HEK293 (cell line): ENCODE results near the gene GLB1L2.

Experiments used
- CTCF ChIA-PET: fragments of 350-600 bp; formaldehyde crosslinking; extraction: SDS; loops from one replicate; lab custom pipeline; 2021; ENCODE audit warnings: antibody characterized with exemption; lab: Yijun Ruan, JAX
- POLR2A ChIA-PET: fragments of 300-600 bp; formaldehyde crosslinking; extraction: SDS; loops from one replicate; lab custom pipeline; 2020; ENCODE audit warnings: antibody characterized with exemption, inconsistent platforms; lab: Yijun Ruan, JAX
- H3K27ac ChIP-seq: fragments of 200-500 bp; sonication (Bioruptor generic); 2 replicates; pipeline ENCODE4 v1.5.1; 2014; ENCODE audit warnings: low read depth, low read length, control low read depth, inconsistent platforms; ENCODE audit errors: extremely low read depth
- H3K36me3 ChIP-seq, 2 experiments: fragments of 200-500 bp in 1 of 2; sonication (Bioruptor generic) in 1 of 2; 1 replicate in 1 of 2; 2 replicates in 1 of 2; pipeline ENCODE4 v1.5.1; 2014 to 2017; ENCODE audit warnings: inconsistent platforms in 2 of 2, low read length in 2 of 2; ENCODE audit not compliant: control insufficient read depth in 2 of 2, insufficient read depth in 1 of 2
- H3K4me1 ChIP-seq: fragments of 200-500 bp; sonication (Bioruptor generic); 2 replicates; pipeline ENCODE4 v1.5.1; 2014; ENCODE audit warnings: mild to moderate bottlenecking, low read length, inconsistent platforms; ENCODE audit not compliant: control insufficient read depth, insufficient read depth
- H3K4me3 ChIP-seq: 2 replicates; pipeline ENCODE4 v1.5.1; 2011; ENCODE audit warnings: low read depth, mild to moderate bottlenecking, control low read depth, low read length, moderate library complexity
- H3K9me3 ChIP-seq: fragments of 200-500 bp; sonication (Bioruptor generic); 2 replicates; pipeline ENCODE4 v1.5.1; 2014; ENCODE audit warnings: low read depth, low read length, inconsistent platforms; ENCODE audit not compliant: control insufficient read depth, insufficient read depth
- GFI1B ChIP-seq: fragments of 450-650 bp; formaldehyde crosslinking; IDR thresholded peaks from 2 replicates; pipeline ENCODE4 v1.5.1; 2016; ENCODE audit warnings: missing biosample characterization, missing genetic modification characterization
- GLI2 ChIP-seq: fragments of 450-650 bp; formaldehyde crosslinking; IDR thresholded peaks from 2 replicates; pipeline ENCODE4; 2017; ENCODE audit warnings: missing biosample characterization, missing genetic modification characterization, low read depth, borderline replicate concordance
- KLF10 ChIP-seq: fragments of 450-650 bp; IDR thresholded peaks from 2 replicates; pipeline ENCODE4 v1.5.1; 2018; ENCODE audit warnings: missing biosample characterization, mild to moderate bottlenecking, missing genetic modification characterization
- MYNN ChIP-seq: fragments of 450-650 bp; formaldehyde crosslinking; IDR thresholded peaks from 2 replicates; pipeline ENCODE4 v1.5.1; 2016; ENCODE audit warnings: missing biosample characterization, missing genetic modification characterization, borderline replicate concordance
- REPIN1 ChIP-seq: fragments of 450-650 bp; formaldehyde crosslinking; IDR thresholded peaks from 2 replicates; pipeline ENCODE4 v1.5.1; 2017; ENCODE audit warnings: missing biosample characterization, missing genetic modification characterization, low read depth
- ZNF138 ChIP-seq: fragments of 450-650 bp; formaldehyde crosslinking; IDR thresholded peaks from 2 replicates; pipeline ENCODE4 v1.5.1; 2016; ENCODE audit warnings: missing biosample characterization, missing genetic modification characterization, borderline replicate concordance
- ZNF175 ChIP-seq: fragments of 450-650 bp; formaldehyde crosslinking; IDR thresholded peaks from 2 replicates; pipeline ENCODE4 v1.5.1; 2016; ENCODE audit warnings: missing biosample characterization, missing genetic modification characterization
- ZNF23 ChIP-seq: fragments of 450-650 bp; formaldehyde crosslinking; IDR thresholded peaks from 2 replicates; pipeline ENCODE4 v1.5.1; 2016; ENCODE audit warnings: missing biosample characterization, missing genetic modification characterization, borderline replicate concordance
- ZNF24 ChIP-seq: fragments of 450-650 bp; formaldehyde crosslinking; IDR thresholded peaks from 2 replicates; pipeline ENCODE4 v1.5.1; 2016; ENCODE audit warnings: missing biosample characterization, missing genetic modification characterization
- ZNF426 ChIP-seq: fragments of 450-650 bp; formaldehyde crosslinking; IDR thresholded peaks from 2 replicates; pipeline ENCODE4 v1.5.1; 2017; ENCODE audit warnings: missing biosample characterization, missing genetic modification characterization, mild to moderate bottlenecking, inconsistent platforms, moderate library complexity
- ZNF473 ChIP-seq: fragments of 450-650 bp; formaldehyde crosslinking; IDR thresholded peaks from 2 replicates; pipeline ENCODE4 v1.5.1; 2017; ENCODE audit warnings: missing biosample characterization, missing genetic modification characterization
- ZNF48 ChIP-seq: fragments of 450-650 bp; formaldehyde crosslinking; IDR thresholded peaks from 2 replicates; pipeline ENCODE4 v1.5.1; 2016; ENCODE audit warnings: missing biosample characterization, missing genetic modification characterization
- ZNF529 ChIP-seq: fragments of 450-650 bp; formaldehyde crosslinking; IDR thresholded peaks from 2 replicates; pipeline ENCODE4 v1.5.1; 2017; ENCODE audit warnings: missing genetic modification characterization, missing biosample characterization; ENCODE audit not compliant: insufficient replicate concordance
- ZNF544 ChIP-seq: fragments of 450-650 bp; formaldehyde crosslinking; IDR thresholded peaks from 2 replicates; pipeline ENCODE4 v1.5.0; 2017; ENCODE audit warnings: missing biosample characterization, missing genetic modification characterization
- ZNF548 ChIP-seq: fragments of 450-650 bp; formaldehyde crosslinking; IDR thresholded peaks from 2 replicates; pipeline ENCODE4 v1.5.1; 2016; ENCODE audit warnings: missing biosample characterization, missing genetic modification characterization
- ZNF585B ChIP-seq: fragments of 450-650 bp; formaldehyde crosslinking; IDR thresholded peaks from 2 replicates; pipeline ENCODE4 v1.5.1; 2016; ENCODE audit warnings: missing biosample characterization, missing genetic modification characterization
- ZNF677 ChIP-seq: fragments of 450-650 bp; IDR thresholded peaks from 2 replicates; pipeline ENCODE4 v1.5.0; 2018; ENCODE audit warnings: missing biosample characterization, mild to moderate bottlenecking, missing genetic modification characterization, moderate library complexity
- ZNF747 ChIP-seq: fragments of 450-650 bp; formaldehyde crosslinking; IDR thresholded peaks from 2 replicates; pipeline ENCODE4 v1.5.1; 2016; ENCODE audit warnings: missing biosample characterization, missing genetic modification characterization
- ZNF76 ChIP-seq: fragments of 450-650 bp; formaldehyde crosslinking; IDR thresholded peaks from 2 replicates; pipeline ENCODE4; 2016; ENCODE audit warnings: low read depth, missing biosample characterization, missing genetic modification characterization, borderline replicate concordance
- ZNF768 ChIP-seq: fragments of 450-650 bp; formaldehyde crosslinking; IDR thresholded peaks from 2 replicates; pipeline ENCODE4 v1.5.1; 2018; ENCODE audit warnings: missing biosample characterization, mild to moderate bottlenecking, missing genetic modification characterization
- ZNF830 ChIP-seq: fragments of 450-650 bp; IDR thresholded peaks from 2 replicates; pipeline ENCODE4 v1.5.0; 2018; ENCODE audit warnings: missing biosample characterization, missing genetic modification characterization, low read depth, mild to moderate bottlenecking, moderate library complexity
- ZXDB ChIP-seq: fragments of 450-650 bp; formaldehyde crosslinking; IDR thresholded peaks from 2 replicates; pipeline ENCODE4 v1.5.1; 2016; ENCODE audit warnings: missing biosample characterization, missing genetic modification characterization
- TF ChIP-seq, protein P1 (sequence below): fragments of 450-650 bp; formaldehyde crosslinking; IDR thresholded peaks from 2 replicates; pipeline ENCODE4 v1.5.1; 2016; ENCODE audit warnings: missing biosample characterization, missing genetic modification characterization
- TF ChIP-seq, protein P2 (sequence below): fragments of 450-650 bp; formaldehyde crosslinking; IDR thresholded peaks from 2 replicates; pipeline ENCODE4 v1.5.1; 2016; ENCODE audit warnings: missing biosample characterization, missing genetic modification characterization
- TF ChIP-seq, protein P3 (sequence below): fragments of 450-650 bp; formaldehyde crosslinking; IDR thresholded peaks from 2 replicates; pipeline ENCODE4 v1.5.1; 2016; ENCODE audit warnings: missing biosample characterization, missing genetic modification characterization
- TF ChIP-seq, protein P4 (sequence below): fragments of 450-650 bp; formaldehyde crosslinking; IDR thresholded peaks from 2 replicates; pipeline ENCODE4 v1.5.1; 2016; ENCODE audit warnings: missing biosample characterization, missing genetic modification characterization
- TF ChIP-seq, protein P5 (sequence below): fragments of 450-650 bp; IDR thresholded peaks from 2 replicates; pipeline ENCODE4 v1.5.1; 2018; ENCODE audit warnings: missing biosample characterization, missing genetic modification characterization

Gene GLB1L2

DNA sequence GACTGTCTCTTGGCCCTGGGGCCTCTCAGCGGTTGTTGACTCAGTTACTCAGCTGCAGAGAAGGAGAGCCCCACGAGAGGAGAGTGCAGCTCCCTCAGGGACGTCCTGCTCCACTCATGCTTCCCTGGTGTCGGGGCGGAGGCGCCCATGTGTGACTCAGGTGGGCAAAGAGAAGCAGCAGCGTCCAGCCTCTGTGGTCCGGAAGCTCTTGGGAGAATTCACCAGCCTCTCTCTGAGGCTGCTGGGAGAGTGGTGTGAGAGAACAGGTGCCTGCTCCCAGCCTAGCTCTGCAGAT is 25.7 kb downstream of the GLB1L2 start:
- CTCF ChIA-PET = interaction anchor here (0.9 kb wide), 1 partner anchor 81 kb away, joined by 4 read pairs; the partner anchor contains the start of gene GLB1L3
- Histone ChIP-seq H3K9me3 (no peaks in the 10 kb centered on the region), H3K27ac (no peak overlapping the region), H3K4me3 (no peak overlapping the region), H3K4me1 (no peaks in the 10 kb centered on the region), H3K36me3 (peaks cover 0 to 14% of the 10 kb centered on the region in 2 experiments; a peak in 2 of 3 replicates)
- POLR2A ChIA-PET = no interaction called here
- no peak for TF ChIP-seq ZNF138 (tag by site-specific recombination)
- TF ChIP-seq ZNF529 = no peak
- no peak for TF ChIP-seq ZNF48 (tag by site-specific recombination)
- TF ChIP-seq ZNF76 (tag by site-specific recombination) = no peak
- no peak for TF ChIP-seq GFI1B (tag by site-specific recombination)
- TF ChIP-seq, protein P1, sequence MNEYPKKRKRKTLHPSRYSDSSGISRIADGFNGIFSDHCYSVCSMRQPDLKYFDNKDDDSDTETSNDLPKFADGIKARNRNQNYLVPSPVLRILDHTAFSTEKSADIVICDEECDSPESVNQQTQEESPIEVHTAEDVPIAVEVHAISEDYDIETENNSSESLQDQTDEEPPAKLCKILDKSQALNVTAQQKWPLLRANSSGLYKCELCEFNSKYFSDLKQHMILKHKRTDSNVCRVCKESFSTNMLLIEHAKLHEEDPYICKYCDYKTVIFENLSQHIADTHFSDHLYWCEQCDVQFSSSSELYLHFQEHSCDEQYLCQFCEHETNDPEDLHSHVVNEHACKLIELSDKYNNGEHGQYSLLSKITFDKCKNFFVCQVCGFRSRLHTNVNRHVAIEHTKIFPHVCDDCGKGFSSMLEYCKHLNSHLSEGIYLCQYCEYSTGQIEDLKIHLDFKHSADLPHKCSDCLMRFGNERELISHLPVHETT (tag by site-specific recombination) = no peak
- no peak for TF ChIP-seq ZNF544 (tag by site-specific recombination)
- TF ChIP-seq, protein P2, sequence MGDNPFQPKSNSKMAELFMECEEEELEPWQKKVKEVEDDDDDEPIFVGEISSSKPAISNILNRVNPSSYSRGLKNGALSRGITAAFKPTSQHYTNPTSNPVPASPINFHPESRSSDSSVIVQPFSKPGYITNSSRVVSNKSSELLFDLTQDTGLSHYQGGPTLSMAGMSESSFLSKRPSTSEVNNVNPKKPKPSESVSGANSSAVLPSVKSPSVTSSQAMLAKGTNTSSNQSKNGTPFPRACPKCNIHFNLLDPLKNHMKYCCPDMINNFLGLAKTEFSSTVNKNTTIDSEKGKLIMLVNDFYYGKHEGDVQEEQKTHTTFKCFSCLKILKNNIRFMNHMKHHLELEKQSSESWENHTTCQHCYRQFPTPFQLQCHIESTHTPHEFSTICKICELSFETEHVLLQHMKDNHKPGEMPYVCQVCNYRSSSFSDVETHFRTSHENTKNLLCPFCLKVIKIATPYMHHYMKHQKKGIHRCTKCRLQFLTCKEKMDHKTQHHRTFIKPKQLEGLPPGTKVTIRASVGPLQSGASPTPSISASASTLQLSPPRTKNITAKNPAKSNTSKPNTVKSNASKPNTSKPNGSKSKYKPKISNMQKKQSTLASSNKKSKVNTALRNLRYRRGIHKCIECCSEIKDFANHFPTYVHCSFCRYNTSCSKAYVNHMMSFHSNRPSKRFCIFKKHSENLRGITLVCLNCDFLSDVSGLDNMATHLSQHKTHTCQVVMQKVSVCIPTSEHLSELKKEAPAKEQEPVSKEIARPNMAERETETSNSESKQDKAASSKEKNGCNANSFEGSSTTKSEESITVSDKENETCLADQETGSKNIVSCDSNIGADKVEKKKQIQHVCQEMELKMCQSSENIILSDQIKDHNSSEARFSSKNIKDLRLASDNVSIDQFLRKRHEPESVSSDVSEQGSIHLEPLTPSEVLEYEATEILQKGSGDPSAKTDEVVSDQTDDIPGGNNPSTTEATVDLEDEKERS (tag by site-specific recombination) = no peak
- TF ChIP-seq ZNF747 (tag by site-specific recombination) = no peak
- TF ChIP-seq REPIN1 (tag by site-specific recombination) = no peak
- no peak for TF ChIP-seq GLI2
- TF ChIP-seq MYNN (tag by site-specific recombination) = no peak
- no peak for TF ChIP-seq KLF10 (tag by site-specific recombination)
- TF ChIP-seq, protein P3, sequence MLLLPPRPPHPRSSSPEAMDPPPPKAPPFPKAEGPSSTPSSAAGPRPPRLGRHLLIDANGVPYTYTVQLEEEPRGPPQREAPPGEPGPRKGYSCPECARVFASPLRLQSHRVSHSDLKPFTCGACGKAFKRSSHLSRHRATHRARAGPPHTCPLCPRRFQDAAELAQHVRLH (tag by site-specific recombination) = no peak
- TF ChIP-seq ZXDB (tag by site-specific recombination) = no peak
- TF ChIP-seq ZNF585B (tag by site-specific recombination) = no peak
- TF ChIP-seq ZNF24 (tag by site-specific recombination) = no peak
- TF ChIP-seq ZNF175 (tag by site-specific recombination) = no peak

DNA sequence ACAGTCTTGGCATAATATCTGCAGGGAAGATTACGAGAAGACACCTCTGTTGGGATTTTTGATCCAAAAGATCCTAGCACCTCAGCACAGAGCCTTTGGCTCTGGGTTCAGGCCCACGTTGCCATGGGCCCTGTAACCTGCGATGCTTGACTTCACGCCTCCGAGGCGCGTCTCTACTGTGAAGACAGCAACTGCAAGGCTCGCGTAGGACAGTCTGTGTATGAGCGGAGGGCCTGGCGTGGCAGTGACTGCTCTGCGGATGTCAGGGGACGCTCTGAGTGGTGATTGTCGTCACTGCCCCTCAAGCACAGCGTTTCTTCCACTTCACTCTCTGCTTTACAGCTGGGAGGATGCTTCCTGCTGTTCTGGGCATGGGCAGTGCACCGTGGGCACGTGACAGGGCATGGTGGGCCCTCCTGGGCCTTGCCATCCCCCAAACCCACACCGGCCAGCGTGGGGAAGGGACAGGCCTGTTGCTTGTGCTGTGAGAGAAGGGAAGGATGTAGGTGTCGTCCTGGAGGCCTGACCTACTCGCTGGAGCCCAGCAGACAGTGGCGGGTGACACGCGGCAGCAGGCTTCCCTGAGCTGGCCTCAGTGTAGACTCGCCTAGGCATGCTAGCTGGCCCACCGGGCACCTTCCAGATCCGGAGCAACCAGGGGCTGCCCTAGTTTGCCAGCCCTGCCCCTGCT is 26.5 kb downstream of the GLB1L2 start:
- POLR2A ChIA-PET = no interaction called here
- Histone ChIP-seq H3K4me1 (no peaks in the 10 kb centered on the region), H3K9me3 (no peaks in the 10 kb centered on the region), H3K4me3 (no peak overlapping the region), H3K27ac (no peak overlapping the region), H3K36me3 (peaks cover 0 to 14% of the 10 kb centered on the region in 2 experiments; a peak in 1 of 3 replicates)
- CTCF ChIA-PET = interaction anchor here (0.7 to 1.7 kb wide), 3 partner anchors 96 to 510 kb away, joined by 3 read pairs; no protein-coding TSS in a partner anchor
- TF ChIP-seq ZNF473 (tag by site-specific recombination) (no peak), ZNF548 (tag by site-specific recombination) (no peak), ZNF830 (tag by site-specific recombination) (no peak), KLF10 (tag by site-specific recombination) (no peak), ZNF768 (no peak), ZNF677 (tag by site-specific recombination) (no peak), ZNF23 (no peak), ZNF426 (tag by site-specific recombination) (no peak)
- TF ChIP-seq, protein P4, sequence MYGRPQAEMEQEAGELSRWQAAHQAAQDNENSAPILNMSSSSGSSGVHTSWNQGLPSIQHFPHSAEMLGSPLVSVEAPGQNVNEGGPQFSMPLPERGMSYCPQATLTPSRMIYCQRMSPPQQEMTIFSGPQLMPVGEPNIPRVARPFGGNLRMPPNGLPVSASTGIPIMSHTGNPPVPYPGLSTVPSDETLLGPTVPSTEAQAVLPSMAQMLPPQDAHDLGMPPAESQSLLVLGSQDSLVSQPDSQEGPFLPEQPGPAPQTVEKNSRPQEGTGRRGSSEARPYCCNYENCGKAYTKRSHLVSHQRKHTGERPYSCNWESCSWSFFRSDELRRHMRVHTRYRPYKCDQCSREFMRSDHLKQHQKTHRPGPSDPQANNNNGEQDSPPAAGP (tag by site-specific recombination) = no peak
- TF ChIP-seq, protein P5, sequence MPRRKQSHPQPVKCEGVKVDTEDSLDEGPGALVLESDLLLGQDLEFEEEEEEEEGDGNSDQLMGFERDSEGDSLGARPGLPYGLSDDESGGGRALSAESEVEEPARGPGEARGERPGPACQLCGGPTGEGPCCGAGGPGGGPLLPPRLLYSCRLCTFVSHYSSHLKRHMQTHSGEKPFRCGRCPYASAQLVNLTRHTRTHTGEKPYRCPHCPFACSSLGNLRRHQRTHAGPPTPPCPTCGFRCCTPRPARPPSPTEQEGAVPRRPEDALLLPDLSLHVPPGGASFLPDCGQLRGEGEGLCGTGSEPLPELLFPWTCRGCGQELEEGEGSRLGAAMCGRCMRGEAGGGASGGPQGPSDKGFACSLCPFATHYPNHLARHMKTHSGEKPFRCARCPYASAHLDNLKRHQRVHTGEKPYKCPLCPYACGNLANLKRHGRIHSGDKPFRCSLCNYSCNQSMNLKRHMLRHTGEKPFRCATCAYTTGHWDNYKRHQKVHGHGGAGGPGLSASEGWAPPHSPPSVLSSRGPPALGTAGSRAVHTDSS (tag by site-specific recombination) = no peak
